ENCODE measurements around the gene MAPKAPK5.
"Not testable (repeated sequence)": the region's sequence is repeated elsewhere in the genome, so short reads cannot be mapped to it uniquely, and the experiment has no call there.

Gene MAPKAPK5

GRCh38 chr12:111943929-111944328 lies 101.9 kb downstream of the MAPKAPK5 start:
- Histone ChIP-seq H2AFZ (ENCODE audit: low read length) (no peak overlapping the region), H3K9ac (ENCODE audit: low read length) (no peak overlapping the region), H3K27ac (ENCODE audit: low read depth, low read length, poor library complexity, severe bottlenecking) (no peak overlapping the region), H3K9me3 (ENCODE audit: low read length) (no peaks in the 10 kb centered on the region), H3K36me3 (ENCODE audit: insufficient read depth, low read length) (no peaks in the 10 kb centered on the region), H4K20me1 (ENCODE audit: insufficient read depth, low read length) (no peaks in the 10 kb centered on the region), H3K4me1 (ENCODE audit: insufficient read depth, low read length, severe bottlenecking) (peaks cover 14% of the 10 kb centered on the region), H3K4me3 (ENCODE audit: low read depth, low read length, poor library complexity, severe bottlenecking) (no peak overlapping the region), H3K27me3 (ENCODE audit: insufficient read depth, low read length) (no peaks in the 10 kb centered on the region), H3K9me2 (ENCODE audit: low read depth, low read length) (no peaks in the 10 kb centered on the region), H3K4me2 (ENCODE audit: low read length) (no peak overlapping the region), H3F3A (ENCODE audit: insufficient read depth, low read length) (no peaks in the 10 kb centered on the region), H3K79me2 (ENCODE audit: insufficient read depth, low read length) (no peaks in the 10 kb centered on the region)
- TF ChIP-seq CTCF (IDR thresholded peaks at IDR 0.05; ENCODE audit: low read length) (no peak), EZH2 (IDR thresholded peaks at IDR 0.05; ENCODE audit: borderline replicate concordance, low read length) (no peak)

DNA sequence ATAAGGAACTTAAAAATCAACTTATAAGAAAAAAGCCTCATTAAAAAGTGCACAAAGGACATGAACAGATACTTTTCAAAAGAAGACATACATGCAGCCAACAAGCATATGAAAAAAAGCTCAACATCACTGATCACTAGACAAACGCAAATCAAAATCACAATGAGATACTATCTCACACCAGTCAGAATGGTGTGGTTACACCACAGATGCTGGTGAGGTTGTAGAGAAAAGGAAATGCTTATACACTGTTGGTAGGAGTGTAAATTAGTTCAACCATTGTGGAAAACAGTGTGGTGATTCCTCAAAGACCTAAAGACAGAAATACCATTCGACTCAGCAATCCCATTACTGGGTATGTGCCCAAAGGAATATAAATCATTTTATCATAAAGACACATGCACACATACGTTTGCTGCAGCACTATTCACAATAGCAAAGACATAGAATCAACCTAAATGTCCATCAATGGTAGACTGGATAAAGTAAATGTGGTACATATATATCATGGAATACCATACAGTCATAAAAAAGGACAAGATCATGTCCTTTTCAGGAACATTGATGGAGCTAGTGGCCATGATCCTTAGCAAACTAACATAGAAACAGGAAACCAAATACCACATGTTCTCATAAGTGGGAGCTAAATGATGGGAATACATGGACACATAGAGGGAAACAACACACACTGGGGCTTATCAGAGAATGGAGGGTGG lies 109.1 kb downstream of the MAPKAPK5 start:
- not testable (repeated sequence) for H3K27ac ChIP-seq (ENCODE audit: low read depth, low read length, poor library complexity, severe bottlenecking); H3K79me2 ChIP-seq (ENCODE audit: insufficient read depth, low read length); H3K27me3 ChIP-seq (ENCODE audit: insufficient read depth, low read length); H3K4me3 ChIP-seq (ENCODE audit: low read depth, low read length, poor library complexity, severe bottlenecking); H3K4me2 ChIP-seq (ENCODE audit: low read length); H4K20me1 ChIP-seq (ENCODE audit: insufficient read depth, low read length); H3K9ac ChIP-seq (ENCODE audit: low read length); H3F3A ChIP-seq (ENCODE audit: insufficient read depth, low read length); H2AFZ ChIP-seq (ENCODE audit: low read length); H3K9me2 ChIP-seq (ENCODE audit: low read depth, low read length)
- H3K36me3 ChIP-seq (ENCODE audit: insufficient read depth, low read length) = peaks cover 16% of the 10 kb centered on the region
- H3K4me1 ChIP-seq (ENCODE audit: insufficient read depth, low read length, severe bottlenecking) = peaks cover 14% of the 10 kb centered on the region
- peaks cover 19% of the 10 kb centered on the region for H3K9me3 ChIP-seq (ENCODE audit: low read length)
